AML-193 (cell line): ENCODE results near the gene ZFPM1.
"Not testable (repeated sequence)": the region's sequence is repeated elsewhere in the genome, so short reads cannot be mapped to it uniquely, and the experiment has no call there.

ENCODE experiments used
- DNase-seq, 2 experiments: peaks; one replicate each; lab custom pipeline; 2025; lab: John Stamatoyannopoulos, UW

ZFPM1 gene

GRCh38 chr16:88514526-88515232 is 61.6 kb downstream of the ZFPM1 start:
- DNase-seq, result no peak

- no peak for DNase-seq
Observed at GRCh38 chr16:88515371-88515770, 62.3 kb downstream of the ZFPM1 start.

GRCh38 chr16:88515925-88516594 is 63.0 kb downstream of the ZFPM1 start:
- no peak for DNase-seq

GRCh38 chr16:88516601-88517061 is 63.6 kb downstream of the ZFPM1 start:
- DNase-seq, result no peak

GRCh38 chr16:88517208-88517774 is 64.2 kb downstream of the ZFPM1 start:
- not testable (repeated sequence) for DNase-seq

GRCh38 chr16:88518411-88519111 is 65.5 kb downstream of the ZFPM1 start:
- DNase-seq, result not testable (repeated sequence)

GRCh38 chr16:88519240-88519639 is 66.2 kb downstream of the ZFPM1 start:
- no peak for DNase-seq

GRCh38 chr16:88519938-88520653 is 67.0 kb downstream of the ZFPM1 start:
- no peak for DNase-seq

GRCh38 chr16:88521674-88522073 is 68.6 kb downstream of the ZFPM1 start:
- no peak for DNase-seq

GRCh38 chr16:88522276-88522949 is 69.3 kb downstream of the ZFPM1 start:
- DNase-seq, result no peak

GRCh38 chr16:88523309-88524161 is 70.5 kb downstream of the ZFPM1 start:
- DNase-seq, result no peak

GRCh38 chr16:88524274-88524972 is 71.3 kb downstream of the ZFPM1 start:
- DNase-seq, result no peak

GRCh38 chr16:88524973-88525662 is 72.0 kb downstream of the ZFPM1 start:
- no peak for DNase-seq

GRCh38 chr16:88525663-88525990 is 72.5 kb downstream of the ZFPM1 start:
- no peak for DNase-seq

- no peak for DNase-seq
Observed at GRCh38 chr16:88526008-88526905, 73.2 kb downstream of the ZFPM1 start.

GRCh38 chr16:88526906-88527185 is 73.8 kb downstream of the ZFPM1 start:
- DNase-seq, result no peak

- DNase-seq, result no peak
Observed at GRCh38 chr16:88527186-88527936, 74.3 kb downstream of the ZFPM1 start.
